Activated T-cell treated with anti-CD3 and anti-CD28 coated beads for 48 hours (primary cell): ENCODE data around the gene ARX.

Experiments used
- DNase-seq: peaks from one replicate; pipeline ENCODE4 v3.0.0-alpha.2; 2020; ENCODE audit warnings: low read depth

Gene ARX

DNA sequence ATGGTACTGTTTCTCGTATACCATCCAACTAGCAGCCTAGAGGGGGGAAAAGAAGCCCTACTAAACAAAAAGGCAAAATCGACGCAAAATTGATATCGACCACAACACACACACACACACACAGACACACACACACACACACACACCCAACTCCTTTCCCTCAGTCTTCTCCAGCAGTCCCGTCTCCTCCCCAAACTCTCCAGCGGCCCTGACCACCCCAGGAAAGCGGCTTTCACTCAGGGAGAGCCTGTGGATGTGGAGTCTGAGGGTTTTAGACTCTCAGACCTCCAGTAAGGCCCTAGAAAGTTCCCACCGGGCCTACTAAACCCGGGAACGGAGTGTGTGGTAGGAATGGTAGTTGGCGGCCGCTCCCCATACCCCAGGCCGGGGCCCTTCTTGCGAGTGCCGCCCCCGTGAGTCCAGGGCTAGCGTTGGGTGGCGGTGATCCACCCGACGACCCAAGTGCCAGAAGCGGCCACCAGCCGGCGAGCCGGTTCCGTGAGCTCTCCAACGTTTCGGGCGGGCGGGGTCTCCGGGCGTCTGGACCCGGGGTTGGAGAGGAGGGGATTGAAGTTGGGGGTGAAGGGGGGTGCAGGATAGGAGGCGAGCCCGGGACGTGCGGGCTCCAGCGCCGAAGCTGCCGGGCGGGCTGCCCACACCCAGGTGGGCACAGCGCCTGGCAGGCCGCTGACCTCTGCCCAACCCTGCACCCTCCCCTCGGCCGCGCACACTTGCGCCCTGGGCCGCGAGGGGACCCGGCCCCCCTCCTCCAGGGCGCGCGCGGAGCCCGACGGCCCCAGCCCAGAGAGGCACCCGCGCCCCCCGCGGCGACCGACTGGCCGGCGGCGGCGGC lies 13.7 kb downstream of the ARX start:
- DNase-seq, result no peak

GRCh38 chrX:24999511-24999910 lies 16.3 kb downstream of the ARX start:
- DNase-seq, result no peak

GRCh38 chrX:24996096-24996709 lies 19.6 kb downstream of the ARX start:
- DNase-seq, result no peak

DNA sequence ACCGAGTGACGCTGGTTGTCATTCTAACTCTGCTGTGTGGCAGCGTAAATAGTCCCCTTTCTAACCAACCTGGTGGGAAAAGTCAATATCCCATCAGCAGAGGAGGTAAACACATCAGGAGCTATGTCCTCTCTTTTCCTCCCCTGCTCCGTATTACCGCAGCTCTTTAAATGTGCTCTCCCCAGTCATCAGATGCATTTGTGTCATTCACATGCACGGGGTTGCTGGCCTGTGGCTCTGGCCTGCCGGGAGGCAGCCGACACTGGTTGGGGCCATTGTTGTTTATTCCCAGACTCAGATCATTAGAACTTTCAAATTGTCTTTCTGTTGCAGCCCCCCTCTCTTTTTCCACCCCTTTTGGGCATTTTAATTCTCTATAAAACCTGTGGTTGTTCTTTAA lies 21.9 kb downstream of the ARX start:
- no peak for DNase-seq

GRCh38 chrX:24990535-24990934 lies 25.2 kb downstream of the ARX start:
- no peak for DNase-seq

DNA sequence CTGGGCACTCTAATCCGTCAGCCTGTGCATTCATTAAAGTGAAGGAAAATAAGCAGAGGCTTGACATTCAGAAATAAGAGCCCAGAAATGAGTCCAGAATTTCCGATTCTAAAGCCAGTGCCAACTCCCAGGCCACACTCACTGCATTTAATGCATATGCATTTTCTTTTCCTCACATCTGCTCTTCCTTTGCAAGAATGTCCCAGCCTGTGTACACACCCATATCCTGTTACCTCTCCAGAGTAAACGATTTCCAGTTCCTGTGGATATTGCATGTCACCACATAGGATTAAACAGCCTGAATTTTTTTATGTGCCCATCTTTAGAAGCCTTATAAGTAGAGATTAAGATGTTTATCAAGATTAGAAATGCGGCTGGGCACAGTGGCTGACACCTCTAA lies 27.5 kb downstream of the ARX start:
- no peak for DNase-seq

DNA sequence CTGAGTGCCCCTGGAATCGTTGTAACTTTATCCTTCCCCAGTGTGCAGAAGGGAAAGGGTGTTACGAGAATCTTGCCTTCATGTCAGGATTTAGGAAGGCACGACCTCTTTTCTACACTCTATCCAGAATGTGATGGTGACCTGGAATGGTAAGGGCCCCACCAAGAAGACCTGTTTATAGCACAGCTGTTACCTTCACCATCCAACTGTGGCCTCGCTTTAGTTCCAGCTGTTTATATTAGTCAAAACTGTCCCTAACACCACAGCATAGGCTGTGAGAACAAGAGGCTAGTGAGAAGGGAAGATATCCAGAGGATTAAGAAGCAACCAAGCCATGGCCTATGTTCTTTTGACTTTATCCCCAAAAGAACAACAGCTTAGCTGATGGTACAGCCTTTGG lies 28.0 kb downstream of the ARX start:
- no peak for DNase-seq

GRCh38 chrX:24985120-24985519 lies 30.6 kb downstream of the ARX start:
- no peak for DNase-seq

DNA sequence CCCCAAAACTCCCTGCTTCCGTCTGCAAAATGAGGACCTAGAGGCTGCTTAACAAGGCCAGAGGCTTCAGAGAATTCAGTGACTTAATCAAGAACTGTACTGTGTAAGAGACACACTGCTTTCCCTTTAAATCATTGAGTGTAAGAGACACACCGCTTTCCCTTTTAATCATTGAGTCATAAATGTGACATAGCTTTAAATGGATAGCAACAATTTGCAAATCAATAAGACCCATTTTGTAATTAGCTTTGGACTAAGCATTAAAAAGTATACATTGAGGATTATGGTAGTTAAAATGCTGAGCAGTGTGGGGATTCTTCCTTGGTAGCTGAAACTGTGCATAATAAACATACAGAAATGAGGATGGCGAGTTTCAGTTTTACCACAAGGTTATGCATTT lies 31.8 kb downstream of the ARX start:
- DNase-seq, result no peak

DNA sequence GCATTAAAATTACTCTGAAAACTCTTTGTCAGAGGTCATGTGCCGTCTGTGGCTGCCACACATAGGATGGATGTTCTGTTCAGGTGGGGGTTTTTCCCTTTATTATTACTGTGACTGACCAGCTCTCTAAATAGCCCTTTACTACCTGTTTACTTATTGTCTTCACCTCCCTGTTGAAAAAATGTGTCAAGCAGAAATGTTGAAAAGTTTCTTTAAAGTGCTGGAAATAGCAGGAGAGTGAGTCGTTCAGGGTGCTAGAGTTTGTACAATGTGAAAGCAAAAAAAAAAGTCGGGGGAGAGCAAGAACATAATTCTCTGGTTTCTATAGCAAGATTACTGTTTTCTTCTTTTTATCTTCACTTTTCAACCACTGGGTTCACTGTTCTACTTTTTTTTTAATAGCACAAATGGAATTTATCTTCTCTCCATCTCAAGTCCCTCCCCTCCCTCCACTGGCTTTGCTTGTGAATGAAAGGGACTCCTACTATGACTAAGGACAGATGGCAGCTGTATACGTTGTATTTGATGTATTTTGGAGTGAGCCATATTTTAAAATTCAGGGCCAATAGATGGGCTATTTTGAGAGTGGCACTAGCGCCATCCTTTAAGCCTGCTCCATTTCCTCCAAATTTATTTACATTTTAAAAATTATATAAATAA lies 33.3 kb downstream of the ARX start:
- DNase-seq, result no peak

GRCh38 chrX:24981030-24981429 lies 34.7 kb downstream of the ARX start:
- DNase-seq, result no peak

DNA sequence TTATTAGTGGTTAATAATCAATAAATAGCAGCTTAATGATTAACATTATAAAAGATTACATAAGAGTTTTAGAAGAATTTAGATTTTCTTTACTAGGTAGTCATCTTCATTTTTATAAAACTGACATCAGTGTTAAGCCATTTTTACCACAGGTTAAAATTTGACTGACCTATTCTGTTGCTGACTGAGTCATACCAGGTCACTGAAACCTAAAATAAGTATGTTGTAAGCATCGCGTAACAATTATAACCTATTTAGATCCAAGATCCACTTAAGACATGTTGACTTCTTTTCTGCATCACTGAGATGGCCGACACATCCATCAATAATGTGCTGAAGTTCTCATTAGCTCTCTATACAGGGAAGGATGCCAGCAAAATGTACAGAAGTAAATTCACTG lies 36.7 kb downstream of the ARX start:
- no peak for DNase-seq

- no peak for DNase-seq
These were observed 46.0 kb downstream of the ARX start for GRCh38 chrX:24969812-24970211.

DNA sequence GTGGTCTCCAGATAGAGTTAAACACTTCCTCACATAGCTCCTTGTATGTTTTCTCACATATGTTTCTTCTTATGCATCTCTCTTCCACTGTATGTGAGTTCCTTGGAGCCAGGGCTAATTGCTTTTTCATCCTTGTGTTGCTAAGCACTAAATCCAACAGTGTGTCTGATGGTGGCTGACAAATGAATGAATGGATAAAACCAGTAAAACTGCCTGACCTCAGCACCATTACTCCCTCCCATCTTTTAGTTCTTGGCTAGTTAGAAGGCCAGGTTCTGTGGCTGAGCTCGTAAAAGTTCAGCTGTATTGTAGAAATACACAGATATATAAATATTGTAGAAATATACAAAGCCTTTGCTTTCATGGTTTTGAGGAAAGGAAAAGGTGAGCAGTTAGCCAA lies 50.4 kb downstream of the ARX start:
- DNase-seq, result no peak

GRCh38 chrX:24963823-24964222 lies 51.9 kb downstream of the ARX start:
- DNase-seq, result no peak

DNA sequence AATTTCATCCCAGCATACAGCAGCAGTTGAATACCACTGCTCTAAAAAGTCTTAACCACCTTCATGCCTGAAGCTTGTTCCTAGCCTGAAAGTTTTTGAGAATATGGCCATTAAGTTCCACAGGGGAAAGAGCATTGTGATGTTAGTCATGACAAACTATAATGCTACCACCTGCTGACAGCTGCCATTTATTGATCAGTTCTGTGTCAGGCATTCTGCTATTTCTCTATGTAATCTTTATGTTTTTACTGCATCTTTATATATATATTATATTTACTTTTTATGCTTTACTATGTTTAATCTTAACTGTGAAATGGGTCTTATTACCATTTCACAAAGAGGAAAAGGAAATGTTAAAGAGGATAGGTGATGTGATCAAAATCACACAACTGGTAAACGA lies 54.0 kb downstream of the ARX start:
- DNase-seq, result no peak

DNA sequence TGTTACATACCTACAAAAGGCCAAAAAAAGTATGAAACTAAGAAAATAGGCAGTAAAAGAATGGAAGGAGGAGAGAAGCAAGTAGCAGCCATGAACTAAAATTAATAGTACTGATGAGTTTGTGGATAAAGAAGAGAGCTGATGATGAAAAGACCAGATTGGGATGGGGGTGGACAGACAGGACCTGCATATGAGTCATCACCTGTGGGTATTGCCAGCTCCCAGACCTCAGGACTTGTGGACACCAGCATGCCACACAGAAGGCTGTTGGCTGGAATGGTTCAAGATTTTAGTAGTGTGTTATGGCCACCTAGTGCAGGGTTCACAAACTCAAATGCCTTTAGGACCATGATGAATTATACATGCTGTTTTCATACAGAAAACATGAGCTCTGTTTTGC lies 58.9 kb downstream of the ARX start:
- no peak for DNase-seq

DNA sequence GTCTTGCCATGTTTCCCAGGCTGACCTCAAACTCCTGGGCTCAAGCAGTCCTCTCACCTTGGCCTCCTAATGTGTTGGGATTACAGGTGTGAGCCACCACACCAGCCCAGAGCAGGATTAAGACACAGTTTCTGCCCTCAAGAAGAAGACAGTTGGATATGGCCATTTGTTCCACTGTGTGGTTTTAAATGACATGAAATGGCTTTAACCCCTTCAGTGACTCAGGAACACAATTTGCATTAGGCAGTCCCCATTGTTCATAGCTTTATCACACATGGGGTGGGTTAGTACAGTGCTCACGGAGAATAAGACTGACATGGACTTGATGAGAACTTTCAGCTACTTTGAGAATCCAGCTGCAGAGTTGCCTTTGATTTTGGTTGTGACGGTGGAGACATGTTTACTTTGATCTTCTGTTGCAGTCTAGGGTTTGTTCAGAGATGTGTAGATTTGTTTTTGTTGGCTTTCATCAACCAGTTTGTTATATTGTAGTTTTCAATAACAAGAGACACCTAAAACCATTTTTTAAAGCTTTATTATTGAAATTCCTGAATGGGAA lies 60.3 kb downstream of the ARX start:
- no peak for DNase-seq

DNA sequence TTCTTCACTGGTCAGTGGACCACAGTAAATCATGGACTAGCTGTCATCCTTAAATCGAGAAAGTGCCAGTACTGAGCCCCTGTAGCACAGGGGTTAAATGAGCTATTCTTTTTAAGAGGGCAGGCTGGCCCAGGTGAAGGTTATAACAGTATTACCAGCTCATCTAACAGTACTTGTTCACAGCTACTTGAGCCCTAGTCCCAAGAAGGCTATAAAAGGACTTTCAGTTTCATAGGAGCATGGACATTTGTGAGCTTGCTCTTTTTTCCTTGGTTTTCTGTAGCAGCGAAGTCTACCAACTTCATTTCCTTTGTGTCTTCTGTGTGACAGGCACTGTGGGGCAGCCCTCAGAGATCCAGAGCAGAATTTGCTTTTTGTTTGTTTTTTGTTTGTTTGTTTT lies 61.0 kb downstream of the ARX start:
- DNase-seq, result no peak
